HCT116 (cell line): ENCODE measurements around the gene HLA-F. TPM values are rescaled to one million over a fixed set of nuclear protein-coding genes. Genes with fewer than 3 reads are reported as not detected.

Source experiments
- ATAC-seq: fragments of 200-7000 bp; cut with Tn5 transposase; 2 replicates; pipeline ENCODE4 v1.9.1; 2020; ENCODE audit warnings: mild to moderate bottlenecking, moderate library complexity
- BruUV-seq: library from RNA; stranded (reverse); fragments of 400-500 nt; replicated peaks from 2 replicates; lab custom pipeline; 2021; lab: Mats Ljungman, UMichigan
- CTCF ChIA-PET: fragments of 300-600 bp; sonication (Branson Sonifier 250); formaldehyde crosslinking; loops from one replicate; lab custom pipeline; 2021; ENCODE audit warnings: antibody characterized with exemption; lab: Charles Lee
- POLR2A ChIA-PET: fragments of 300-600, 350-600 bp; sonication (Branson Sonifier 250); formaldehyde crosslinking; loops from one replicate; lab custom pipeline; 2021; ENCODE audit warnings: antibody characterized with exemption; lab: Charles Lee
- RAD21 ChIA-PET, 2 experiments: fragments of 300-600 bp; sonication (Branson Sonifier 250); formaldehyde crosslinking; loops; one replicate each; lab custom pipeline; 2023; ENCODE audit warnings: low total read pairs in 2 of 2; ENCODE audit not compliant: uncharacterized antibody in 2 of 2, unreplicated experiment in 2 of 2, low non-redundant PET in 1 of 2; lab: Charles Lee
- DNase-seq: peaks from one replicate; pipeline ENCODE4 v3.0.0-alpha.2; 2010; ENCODE audit warnings: low read depth, low spot score
- H2AFZ ChIP-seq: fragments of 200-600 bp; shearing (Covaris generic), sonication (generic); 2 replicates; pipeline ENCODE4 v1.6.1; 2017; ENCODE audit warnings: low read depth, mixed run types, mixed read lengths, antibody characterized with exemption, low read length; ENCODE audit not compliant: poor library complexity, severe bottlenecking
- H3K27ac ChIP-seq: 2 replicates; pipeline ENCODE4 v1.5.1; 2012; ENCODE audit warnings: low read depth, low read length
- H3K27me3 ChIP-seq: fragments of 200-600 bp; sonication (generic); 2 replicates; pipeline ENCODE4 v1.6.1; 2016; ENCODE audit warnings: mixed run types, low read length, mixed read lengths; ENCODE audit not compliant: insufficient read depth
- H3K36me3 ChIP-seq, 2 experiments: fragments of 200-500 bp in 1 of 2; fragments of 200-600 bp in 1 of 2; sonication (Bioruptor generic) in 1 of 2; sonication (generic) in 1 of 2; 2 replicates each; pipeline versions ENCODE4 v1.5.1 to v1.6.1; 2014 to 2016; ENCODE audit warnings: low read length in 2 of 2, inconsistent platforms in 1 of 2, mixed read lengths in 1 of 2, mixed run types in 1 of 2; ENCODE audit not compliant: insufficient read depth in 2 of 2, control insufficient read depth in 1 of 2
- H3K4me1 ChIP-seq, 2 experiments: fragments of 200-600 bp in 1 of 2; sonication (generic) in 1 of 2; 2 replicates each; pipeline versions ENCODE4 v1.5.1 to v1.6.1; 2012 to 2017; ENCODE audit warnings: low read length in 2 of 2, inconsistent platforms in 1 of 2, mild to moderate bottlenecking in 1 of 2, mixed read lengths in 1 of 2, mixed run types in 1 of 2, moderate library complexity in 1 of 2; ENCODE audit not compliant: insufficient read depth in 2 of 2, control insufficient read depth in 1 of 2
- H3K4me2 ChIP-seq: fragments of 200-600 bp; sonication (generic); 2 replicates; pipeline ENCODE4 v1.6.1; 2017; ENCODE audit warnings: mixed run types, low read length, mixed read lengths
- H3K4me3 ChIP-seq, 2 experiments: fragments of 200-600 bp in 1 of 2; sonication (generic) in 1 of 2; replicated peaks in 1 of 2; 2 replicates each; pipeline ENCODE4 v1.5.1; 2011 to 2016; ENCODE audit warnings: low read length in 2 of 2, control low read depth in 1 of 2, low read depth in 1 of 2, mild to moderate bottlenecking in 1 of 2, mixed read lengths in 1 of 2, mixed run types in 1 of 2
- H3K79me2 ChIP-seq: fragments of 200-600 bp; sonication (generic); 2 replicates; pipeline ENCODE4 v1.6.1; 2017; ENCODE audit warnings: mild to moderate bottlenecking, mixed run types, low read length, moderate library complexity, mixed read lengths; ENCODE audit not compliant: insufficient read depth
- H3K9ac ChIP-seq: fragments of 200-600 bp; sonication (generic); 2 replicates; pipeline ENCODE4 v1.6.1; 2016; ENCODE audit warnings: low read length, mixed read lengths
- H3K9me2 ChIP-seq: fragments of 200-600 bp; sonication (generic), shearing (Covaris generic); 2 replicates; pipeline ENCODE4 v1.6.1; 2017; ENCODE audit warnings: mixed run types, mild to moderate bottlenecking, moderate library complexity; ENCODE audit not compliant: insufficient read depth
- H3K9me3 ChIP-seq, 2 experiments: fragments of 200-500 bp in 1 of 2; fragments of 200-600 bp in 1 of 2; sonication (Bioruptor generic) in 1 of 2; sonication (generic) in 1 of 2; 2 replicates each; pipeline ENCODE4 v1.6.1; 2014 to 2017; ENCODE audit warnings: low read length in 2 of 2, mixed read lengths in 2 of 2, inconsistent platforms in 1 of 2, low read depth in 1 of 2, mild to moderate bottlenecking in 1 of 2, mixed run types in 1 of 2, moderate library complexity in 1 of 2; ENCODE audit not compliant: control insufficient read depth in 1 of 2, insufficient read depth in 1 of 2
- H4K20me1 ChIP-seq: fragments of 200-600 bp; sonication (generic), shearing (Covaris generic); 2 replicates; pipeline ENCODE4 v1.6.1; 2017; ENCODE audit warnings: mixed run types, mild to moderate bottlenecking, moderate library complexity; ENCODE audit not compliant: insufficient read depth
- CEBPB ChIP-seq: IDR thresholded peaks from 2 replicates; pipeline ENCODE4 v1.6.1; 2012; ENCODE audit warnings: low read depth
- CTCF ChIP-seq, 3 experiments: fragments of 200-600 bp in 1 of 3; sonication (generic) in 1 of 3; IDR thresholded peaks in 2 of 3; conservative IDR thresholded peaks in 1 of 3; 2 replicates each; pipeline ENCODE4 v1.5.1; 2012 to 2017; ENCODE audit warnings: low read depth in 2 of 3, low read length in 2 of 3, antibody characterized with exemption in 1 of 3, borderline replicate concordance in 1 of 3, control low read depth in 1 of 3, mild to moderate bottlenecking in 1 of 3, mixed read lengths in 1 of 3, mixed run types in 1 of 3, moderate library complexity in 1 of 3; ENCODE audit not compliant: insufficient read depth in 1 of 3
- EGR1 ChIP-seq: IDR thresholded peaks from 2 replicates; pipeline ENCODE4 v1.6.1; 2012; ENCODE audit warnings: low read depth
- ELF1 ChIP-seq: IDR thresholded peaks from 2 replicates; pipeline ENCODE4 v1.6.1; 2012; ENCODE audit warnings: low read depth, borderline replicate concordance
- EZH2 ChIP-seq: fragments of 200-600 bp; sonication (generic); IDR thresholded peaks from 2 replicates; pipeline ENCODE4 v1.6.1; 2017; ENCODE audit warnings: antibody characterized with exemption, mixed run types
- EZH2phosphoT487 ChIP-seq: fragments of 200-600 bp; IDR thresholded peaks from 2 replicates; pipeline ENCODE4 v1.6.1; 2018; ENCODE audit warnings: antibody characterized with exemption, borderline replicate concordance
- JUND ChIP-seq: IDR thresholded peaks from 2 replicates; pipeline ENCODE4 v1.6.1; 2012
- POLR2A ChIP-seq: IDR thresholded peaks from 2 replicates; pipeline ENCODE4 v1.7.0; 2011; ENCODE audit warnings: borderline replicate concordance; ENCODE audit not compliant: insufficient read depth, insufficient read length; ENCODE audit errors: extremely low read depth
- RAD21 ChIP-seq: IDR thresholded peaks from 2 replicates; pipeline ENCODE4 v1.6.1; 2012; ENCODE audit warnings: low read depth, mild to moderate bottlenecking
- REST ChIP-seq: IDR thresholded peaks from 2 replicates; pipeline ENCODE4 v1.6.1; 2012; ENCODE audit warnings: low read depth
- TCF7L2 ChIP-seq: IDR thresholded peaks from 2 replicates; pipeline ENCODE4 v1.7.0; 2011; ENCODE audit warnings: borderline replicate concordance, inconsistent platforms; ENCODE audit not compliant: insufficient read depth, insufficient read length; ENCODE audit errors: extremely low read depth
- YY1 ChIP-seq: IDR thresholded peaks from 2 replicates; pipeline ENCODE4 v1.6.1; 2011; ENCODE audit warnings: low read length, low read depth, moderate library complexity, mild to moderate bottlenecking; ENCODE audit not compliant: insufficient replicate concordance; ENCODE audit errors: extremely low read depth
- ZBTB33 ChIP-seq: IDR thresholded peaks from 2 replicates; pipeline ENCODE4 v1.6.1; 2011; ENCODE audit warnings: mild to moderate bottlenecking, low read length, moderate library complexity; ENCODE audit not compliant: insufficient replicate concordance; ENCODE audit errors: extremely low read depth
- ZFX ChIP-seq: fragments of 450-650 bp; IDR thresholded peaks from 2 replicates; pipeline ENCODE4 v1.6.1; 2017
- ZNF274 ChIP-seq: fragments of 200-500 bp; sonication (Bioruptor generic); IDR thresholded peaks from 2 replicates; pipeline ENCODE4 v1.6.1; 2014; ENCODE audit warnings: mild to moderate bottlenecking, low read depth, low read length, inconsistent platforms
- intact Hi-C: fragments of 100-400 bp; cut with micrococcal nuclease; formaldehyde crosslinking; loops from 2 replicates; pipeline ENCODE4 v1.10.0; 2022
- total RNA-seq: library from RNA; stranded (reverse); gene quantifications from one replicate; pipeline ENCODE4 v1.2.1, GENCODE V29; 2021; ENCODE audit not compliant: unreplicated experiment

Gene HLA-F
- total RNA-seq, 1 experiment from 2014 or later: 24.6 TPM

- Histone ChIP-seq H3K36me3 (peaks cover 0 to 4% of the 10 kb centered on the region in 2 experiments; a peak in 1 of 4 replicates), H3K27ac (no peak overlapping the region), H3K4me2 (no peak overlapping the region), H3K4me3 (no peak overlapping the region), H3K27me3 (no peaks in the 10 kb centered on the region), H3K9ac (no peak overlapping the region), H3K4me1 (no peaks in the 10 kb centered on the region), H3K9me2 (no peaks in the 10 kb centered on the region), H2AFZ (no peak overlapping the region), H3K79me2 (no peaks in the 10 kb centered on the region), H3K9me3 (no peaks in the 10 kb centered on the region), H4K20me1 (no peaks in the 10 kb centered on the region)
- no peak for TF ChIP-seq REST
- TF ChIP-seq EGR1: no peak
- TF ChIP-seq CEBPB: no peak
- TF ChIP-seq JUND: no peak
- TF ChIP-seq ELF1: no peak
- TF ChIP-seq POLR2A: no peak
- no peak for TF ChIP-seq YY1
- TF ChIP-seq TCF7L2: no peak
- no peak for TF ChIP-seq EZH2
- no peak for TF ChIP-seq RAD21
- no peak for TF ChIP-seq ZFX
- TF ChIP-seq CTCF (IDR thresholded peaks at IDR 0.05 in 2 of 3, conservative IDR thresholded peaks at IDR 0.05 in 1 of 3; ENCODE audit: borderline replicate concordance in 1 of 3, insufficient read depth in 1 of 3, low read depth in 2 of 3, low read length in 2 of 3): no peak
- no peak for TF ChIP-seq ZBTB33
- no peak for TF ChIP-seq EZH2phosphoT487
- TF ChIP-seq ZNF274: no peak
- ATAC-seq (no peak), DNase-seq (no peak)
- RAD21 ChIA-PET: no interaction called here
- no TSS peak for BruUV-seq
- CTCF ChIA-PET: no interaction called here
- intact Hi-C loops: loop anchor here (2.0 kb wide), 1 partner anchor 273 kb away; no protein-coding TSS in a partner anchor
- POLR2A ChIA-PET: no interaction called here
Measured at GRCh38 chr6:29739882-29740261, 16.6 kb downstream of the HLA-F start.
